ENCODE measurements around the gene TRPM4. TPM values are rescaled to one million over a fixed set of nuclear protein-coding genes. Genes with fewer than 3 reads are reported as not detected.
A peak's percentile ranks its signal among the peaks of the same experiment; 100 is the strongest.
"Not testable (repeated sequence)": the region's sequence is repeated elsewhere in the genome, so short reads cannot be mapped to it uniquely, and the experiment has no call there.

TRPM4 gene
- total RNA-seq, 1 donor from 2014 or later, result 2.0 TPM

DNA sequence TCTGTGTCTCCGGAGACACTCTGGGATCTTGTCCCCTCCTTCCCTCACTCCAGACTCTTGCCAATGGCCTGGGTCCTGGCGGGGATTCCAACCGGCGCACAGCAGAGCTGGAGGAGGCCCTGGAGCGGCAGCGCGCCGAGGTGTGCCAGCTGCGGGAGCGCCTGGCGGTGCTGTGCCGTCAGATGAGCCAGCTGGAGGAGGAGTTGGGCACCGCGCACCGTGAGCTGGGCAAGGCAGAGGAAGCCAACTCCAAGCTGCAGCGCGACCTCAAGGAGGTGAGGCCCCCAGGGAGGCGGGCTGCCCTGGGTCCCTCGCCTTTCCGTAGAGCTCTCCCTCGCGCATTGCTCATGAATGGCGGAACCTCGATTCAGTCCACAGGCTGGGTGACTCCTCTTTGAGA is 27.3 kb upstream of the TRPM4 start:
- Mint-ChIP-seq H3K4me1 (ENCODE audit: low read depth) (peaks cover 26% of the 10 kb centered on the region), H3K9me3 (no peaks in the 10 kb centered on the region), H3K4me3 (no peak overlapping the region), H3K36me3 (ENCODE audit: low read depth) (peaks cover 2% of the 10 kb centered on the region), H3K27me3 (ENCODE audit: insufficient read depth) (peaks cover 5% of the 10 kb centered on the region), H3K27ac (no peak overlapping the region)
- no peak for DNase-seq (ENCODE audit: low spot score)
- intact Hi-C loops (cut with micrococcal nuclease), result no loop called here

GRCh38 chr19:49132974-49133609 is 24.5 kb upstream of the TRPM4 start:
- intact Hi-C loops (cut with micrococcal nuclease), result loop anchor here (1.0 kb wide), 1 partner anchor 13 kb away; no protein-coding TSS in a partner anchor
- no peak overlapping the region for H3K27ac Mint-ChIP-seq
- peak overlapping the region; percentile 75 for H3K4me3 Mint-ChIP-seq
- H3K4me1 Mint-ChIP-seq (ENCODE audit: low read depth), result peaks cover 24% of the 10 kb centered on the region
- H3K9me3 Mint-ChIP-seq, result no peaks in the 10 kb centered on the region
- peaks cover 1% of the 10 kb centered on the region for H3K36me3 Mint-ChIP-seq (ENCODE audit: low read depth)
- peaks cover 2% of the 10 kb centered on the region for H3K27me3 Mint-ChIP-seq (ENCODE audit: insufficient read depth)
- DNase-seq (ENCODE audit: low spot score), result peak; percentile 36

DNA sequence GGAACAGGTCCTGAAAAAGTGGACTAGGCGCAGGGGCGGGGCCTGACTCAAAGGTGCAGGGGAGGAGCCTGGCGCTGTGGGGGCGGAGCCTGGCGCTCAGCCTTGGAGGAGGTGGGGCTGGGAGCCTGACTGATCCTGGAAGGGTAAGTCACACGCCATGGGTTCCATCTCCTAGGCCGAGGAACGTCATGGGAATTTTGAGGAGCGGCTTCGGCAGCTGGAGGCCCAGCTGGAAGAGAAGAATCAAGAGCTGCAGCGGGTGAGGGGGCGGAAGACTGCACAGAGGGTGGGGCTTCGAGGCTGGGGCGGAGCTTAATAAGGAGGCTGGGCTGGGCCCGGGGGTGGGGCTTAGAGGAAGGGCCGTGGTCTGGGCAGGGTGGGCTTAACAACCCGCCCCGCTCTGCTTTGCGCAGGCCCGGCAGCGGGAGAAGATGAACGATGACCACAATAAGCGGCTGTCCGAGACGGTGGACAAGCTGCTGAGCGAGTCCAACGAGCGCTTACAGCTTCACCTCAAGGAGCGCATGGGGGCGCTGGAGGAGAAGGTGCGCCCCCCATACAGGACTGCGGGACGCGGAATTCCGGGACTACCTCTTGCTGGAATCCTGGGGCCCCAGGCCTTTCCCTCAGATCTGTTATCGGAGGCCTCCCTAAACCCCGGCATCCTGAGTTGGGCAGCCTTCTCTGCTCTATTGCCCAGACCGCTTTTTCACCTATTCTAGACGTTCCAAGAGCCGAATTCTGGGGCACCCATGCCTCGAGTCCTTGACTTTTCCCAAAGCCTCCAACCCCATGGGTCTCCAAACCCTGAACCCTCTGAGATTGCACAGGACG is 23.8 kb upstream of the TRPM4 start:
- Mint-ChIP-seq H3K4me1 (ENCODE audit: low read depth) (peaks cover 17% of the 10 kb centered on the region), H3K36me3 (ENCODE audit: low read depth) (no peaks in the 10 kb centered on the region), H3K27ac (no peak overlapping the region), H3K4me3 (peak overlapping the region; percentile 75), H3K27me3 (ENCODE audit: insufficient read depth) (peaks cover 2% of the 10 kb centered on the region), H3K9me3 (no peaks in the 10 kb centered on the region)
- intact Hi-C loops (cut with micrococcal nuclease), result loop anchor here (1.0 kb wide), 1 partner anchor 12 kb away; no protein-coding TSS in a partner anchor
- DNase-seq (ENCODE audit: low spot score), result peak; percentile 55

- peaks cover 13% of the 10 kb centered on the region for H3K4me1 Mint-ChIP-seq (ENCODE audit: low read depth)
- no peaks in the 10 kb centered on the region for H3K9me3 Mint-ChIP-seq
- no peak overlapping the region for H3K27ac Mint-ChIP-seq
- no peak for DNase-seq (ENCODE audit: low spot score)
- H3K36me3 Mint-ChIP-seq (ENCODE audit: low read depth), result no peaks in the 10 kb centered on the region
- intact Hi-C loops (cut with micrococcal nuclease), result no loop called here
- no peak overlapping the region for H3K4me3 Mint-ChIP-seq
- H3K27me3 Mint-ChIP-seq (ENCODE audit: insufficient read depth), result peaks cover 2% of the 10 kb centered on the region
These were observed 21.9 kb upstream of the TRPM4 start for GRCh38 chr19:49135686-49136085.

DNA sequence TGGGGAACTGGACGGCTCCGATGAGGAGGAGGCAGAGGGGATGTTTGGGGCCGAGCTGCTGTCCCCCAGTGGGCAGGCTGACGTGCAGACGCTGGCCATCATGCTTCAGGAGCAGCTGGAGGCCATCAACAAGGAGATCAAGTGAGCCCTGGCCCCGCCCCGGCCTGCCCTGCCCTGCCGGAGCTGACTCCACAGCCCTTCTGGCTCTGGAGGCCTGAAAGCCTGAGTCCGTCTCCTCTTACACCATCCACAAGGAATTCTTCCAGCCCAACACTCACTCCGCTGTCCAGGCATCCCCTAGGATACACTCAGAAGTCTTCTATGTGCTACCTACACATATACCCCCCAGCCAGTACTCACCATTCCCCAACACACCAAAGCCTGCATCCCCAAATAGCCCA is 20.8 kb upstream of the TRPM4 start:
- Mint-ChIP-seq H3K36me3 (ENCODE audit: low read depth) (no peaks in the 10 kb centered on the region), H3K27me3 (ENCODE audit: insufficient read depth) (peaks cover 2% of the 10 kb centered on the region), H3K9me3 (no peaks in the 10 kb centered on the region), H3K27ac (no peak overlapping the region), H3K4me3 (no peak overlapping the region), H3K4me1 (ENCODE audit: low read depth) (peaks cover 13% of the 10 kb centered on the region)
- intact Hi-C loops (cut with micrococcal nuclease), result no loop called here
- no peak for DNase-seq (ENCODE audit: low spot score)

- H3K27me3 Mint-ChIP-seq (ENCODE audit: insufficient read depth), result peaks cover 9% of the 10 kb centered on the region
- H3K36me3 Mint-ChIP-seq (ENCODE audit: low read depth), result peaks cover 3% of the 10 kb centered on the region
- H3K27ac Mint-ChIP-seq, result no peak overlapping the region
- intact Hi-C loops (cut with micrococcal nuclease), result no loop called here
- H3K4me3 Mint-ChIP-seq, result no peak overlapping the region
- no peaks in the 10 kb centered on the region for H3K9me3 Mint-ChIP-seq
- no peak for DNase-seq (ENCODE audit: low spot score)
- peaks cover 23% of the 10 kb centered on the region for H3K4me1 Mint-ChIP-seq (ENCODE audit: low read depth)
These were observed 16.6 kb upstream of the TRPM4 start for GRCh38 chr19:49140951-49141350.

GRCh38 chr19:49141352-49141751 is 16.2 kb upstream of the TRPM4 start:
- no peaks in the 10 kb centered on the region for H3K9me3 Mint-ChIP-seq
- peak overlapping the region; percentile 1 for H3K4me3 Mint-ChIP-seq
- peaks cover 3% of the 10 kb centered on the region for H3K36me3 Mint-ChIP-seq (ENCODE audit: low read depth)
- no peak for DNase-seq (ENCODE audit: low spot score)
- H3K27me3 Mint-ChIP-seq (ENCODE audit: insufficient read depth), result peaks cover 11% of the 10 kb centered on the region
- peak overlapping the region; percentile 9 for H3K27ac Mint-ChIP-seq
- intact Hi-C loops (cut with micrococcal nuclease), result no loop called here
- H3K4me1 Mint-ChIP-seq (ENCODE audit: low read depth), result peaks cover 27% of the 10 kb centered on the region

DNA sequence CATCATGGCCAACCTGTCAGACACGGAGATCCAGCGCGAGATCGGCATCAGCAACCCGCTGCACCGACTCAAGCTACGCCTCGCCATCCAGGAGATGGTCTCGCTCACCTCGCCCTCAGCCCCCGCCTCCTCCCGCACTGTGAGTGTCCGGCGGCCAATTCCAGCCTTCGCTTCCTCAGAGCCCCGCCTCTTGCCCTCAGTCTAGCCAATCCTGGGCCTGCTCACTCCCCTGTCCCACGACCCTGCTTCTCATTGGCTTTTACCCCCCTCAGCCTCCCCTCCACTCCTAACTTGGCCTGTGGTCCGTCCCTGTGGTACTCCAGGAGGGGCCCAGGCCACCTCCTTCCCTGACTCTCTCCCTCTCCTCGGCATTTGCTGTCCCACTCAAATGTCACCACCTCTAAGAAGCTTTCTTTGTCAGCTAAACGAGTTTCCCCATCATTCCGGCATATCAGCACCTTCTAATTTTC is 14.7 kb upstream of the TRPM4 start:
- Mint-ChIP-seq H3K4me3 (peak overlapping the region; percentile 86), H3K4me1 (ENCODE audit: low read depth) (peaks cover 29% of the 10 kb centered on the region), H3K9me3 (no peaks in the 10 kb centered on the region), H3K27me3 (ENCODE audit: insufficient read depth) (peaks cover 23% of the 10 kb centered on the region), H3K27ac (peak overlapping the region; percentile 46), H3K36me3 (ENCODE audit: low read depth) (peaks cover 3% of the 10 kb centered on the region)
- peak; percentile 73 for DNase-seq (ENCODE audit: low spot score)
- intact Hi-C loops (cut with micrococcal nuclease), result no loop called here

GRCh38 chr19:49145573-49146407 is 11.8 kb upstream of the TRPM4 start:
- Mint-ChIP-seq H3K36me3 (ENCODE audit: low read depth) (peaks cover 3% of the 10 kb centered on the region), H3K27ac (peak overlapping the region; percentile 74), H3K27me3 (ENCODE audit: insufficient read depth) (peaks cover 42% of the 10 kb centered on the region), H3K4me1 (ENCODE audit: low read depth) (peaks cover 49% of the 10 kb centered on the region), H3K4me3 (peak overlapping the region; percentile 71), H3K9me3 (no peaks in the 10 kb centered on the region)
- intact Hi-C loops (cut with micrococcal nuclease), result loop anchor here (1.0 to 5.0 kb wide), 5 partner anchors 12 to 153 kb away; partner anchors contain the start of genes GYS1 and RUVBL2
- peak; percentile 64 for DNase-seq (ENCODE audit: low spot score)

- peaks cover 49% of the 10 kb centered on the region for H3K4me1 Mint-ChIP-seq (ENCODE audit: low read depth)
- not testable (repeated sequence) for H3K27ac Mint-ChIP-seq; DNase-seq (ENCODE audit: low spot score); H3K36me3 Mint-ChIP-seq (ENCODE audit: low read depth); H3K9me3 Mint-ChIP-seq
- H3K4me3 Mint-ChIP-seq, result peak overlapping the region; percentile 71
- intact Hi-C loops (cut with micrococcal nuclease), result loop anchor here (1.0 to 5.0 kb wide), 4 partner anchors 13 to 154 kb away; partner anchors contain the start of genes GYS1 and RUVBL2
- peaks cover 44% of the 10 kb centered on the region for H3K27me3 Mint-ChIP-seq (ENCODE audit: insufficient read depth)
These were observed 11.2 kb upstream of the TRPM4 start for GRCh38 chr19:49146408-49146770.

- intact Hi-C loops (cut with micrococcal nuclease), result loop anchor here (5.0 kb wide), 2 partner anchors 49 to 156 kb away; partner anchors contain the start of genes GYS1 and RUVBL2
- no peak for DNase-seq (ENCODE audit: low spot score)
- Mint-ChIP-seq H3K9me3 (no peaks in the 10 kb centered on the region), H3K36me3 (ENCODE audit: low read depth) (no peaks in the 10 kb centered on the region), H3K4me1 (ENCODE audit: low read depth) (peaks cover 37% of the 10 kb centered on the region), H3K4me3 (peak overlapping the region; percentile 69), H3K27me3 (ENCODE audit: insufficient read depth) (peaks cover 51% of the 10 kb centered on the region), H3K27ac (no peak overlapping the region)
These were observed 9.4 kb upstream of the TRPM4 start for GRCh38 chr19:49148044-49148682.

Measured in activated T-helper 1 cell treated with anti-CD3 and anti-CD28 coated beads, Interleukin-12 subunit alpha, Interleukin-12 subunit beta, Interleukin-2, Interleukin-4 antibody, amounts not matched to agents 30 ng/mL and 10 ng/mL and 1 ng/mL, durations not matched to agents 14 hours and 24 hours and 36 hours (primary cell).